GM20431 (cell line): ENCODE data around the gene EI24.

Experiments used
- in situ Hi-C: fragments of 300-500 bp; cut with MseI, MboI; formaldehyde crosslinking; loops from one replicate; pipeline ENCODE4 v1.15.0; 2020; ENCODE audit warnings: low sequenced_read_pairs; ENCODE audit not compliant: unreplicated experiment

The EI24 gene

GRCh38 chr11:125625225-125625629 is 56.0 kb downstream of the EI24 start:
- in situ Hi-C loops, result no loop called here

- in situ Hi-C loops, result no loop called here
Measured at GRCh38 chr11:125625630-125626287, 56.5 kb downstream of the EI24 start.

DNA sequence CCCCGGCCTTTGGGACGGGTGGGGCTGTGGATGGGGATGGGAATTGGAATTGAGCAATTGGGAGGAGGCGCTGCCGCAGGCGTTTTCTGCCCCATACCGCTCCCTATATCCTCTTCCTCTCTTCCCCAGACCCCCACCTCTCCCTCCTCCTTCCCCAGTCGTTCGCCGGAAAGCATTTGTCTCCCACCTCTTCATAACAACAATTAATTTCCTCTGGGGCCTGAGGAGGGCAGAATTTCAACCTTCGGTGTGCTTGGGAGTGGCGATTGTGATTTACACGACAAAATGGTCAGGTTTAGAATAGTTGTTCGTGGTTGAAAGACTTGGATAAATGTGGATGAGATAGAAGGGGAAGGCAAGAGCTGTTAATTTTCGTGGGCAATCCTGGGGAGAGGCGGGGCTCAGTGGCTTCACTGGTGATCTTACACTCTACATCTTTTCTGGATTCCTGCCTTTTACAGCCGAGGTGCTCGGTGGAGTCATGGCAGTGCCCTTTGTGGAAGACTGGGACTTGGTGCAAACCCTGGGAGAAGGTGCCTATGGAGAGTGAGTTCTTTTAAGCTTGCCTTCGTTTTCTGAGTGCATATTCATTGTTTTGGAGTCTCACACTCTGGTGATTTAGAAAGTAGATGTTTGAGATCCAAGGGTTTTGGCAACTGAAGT is 57.1 kb downstream of the EI24 start:
- in situ Hi-C loops, result no loop called here

DNA sequence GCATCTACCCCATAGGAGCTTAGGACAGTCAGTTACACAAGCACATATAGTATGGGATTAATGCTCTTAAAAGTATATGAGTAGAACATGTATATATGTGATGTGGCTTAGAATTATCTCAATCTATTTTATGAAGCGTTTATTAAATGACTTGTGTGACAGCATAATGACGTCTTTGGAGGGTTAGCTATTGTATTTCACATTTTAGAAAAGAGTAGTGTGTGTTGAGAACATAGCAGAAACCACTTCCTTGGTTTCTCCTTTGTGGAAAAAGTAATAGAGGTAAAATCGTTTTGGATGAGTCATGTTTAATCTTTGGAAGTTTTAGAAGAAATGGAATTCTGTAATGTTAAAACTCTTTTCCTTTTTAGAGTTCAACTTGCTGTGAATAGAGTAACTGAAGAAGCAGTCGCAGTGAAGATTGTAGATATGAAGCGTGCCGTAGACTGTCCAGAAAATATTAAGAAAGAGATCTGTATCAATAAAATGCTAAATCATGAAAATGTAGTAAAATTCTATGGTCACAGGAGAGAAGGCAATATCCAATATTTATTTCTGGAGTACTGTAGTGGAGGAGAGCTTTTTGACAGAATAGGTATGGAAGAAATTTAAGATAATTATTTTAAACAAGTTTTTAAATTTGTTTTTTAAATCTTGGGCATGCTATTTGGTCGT is 58.1 kb downstream of the EI24 start:
- in situ Hi-C loops, result no loop called here
